ENCODE data around the gene ZNF519.
"Not testable (repeated sequence)": the region's sequence is repeated elsewhere in the genome, so short reads cannot be mapped to it uniquely, and the experiment has no call there.

Gene ZNF519

DNA sequence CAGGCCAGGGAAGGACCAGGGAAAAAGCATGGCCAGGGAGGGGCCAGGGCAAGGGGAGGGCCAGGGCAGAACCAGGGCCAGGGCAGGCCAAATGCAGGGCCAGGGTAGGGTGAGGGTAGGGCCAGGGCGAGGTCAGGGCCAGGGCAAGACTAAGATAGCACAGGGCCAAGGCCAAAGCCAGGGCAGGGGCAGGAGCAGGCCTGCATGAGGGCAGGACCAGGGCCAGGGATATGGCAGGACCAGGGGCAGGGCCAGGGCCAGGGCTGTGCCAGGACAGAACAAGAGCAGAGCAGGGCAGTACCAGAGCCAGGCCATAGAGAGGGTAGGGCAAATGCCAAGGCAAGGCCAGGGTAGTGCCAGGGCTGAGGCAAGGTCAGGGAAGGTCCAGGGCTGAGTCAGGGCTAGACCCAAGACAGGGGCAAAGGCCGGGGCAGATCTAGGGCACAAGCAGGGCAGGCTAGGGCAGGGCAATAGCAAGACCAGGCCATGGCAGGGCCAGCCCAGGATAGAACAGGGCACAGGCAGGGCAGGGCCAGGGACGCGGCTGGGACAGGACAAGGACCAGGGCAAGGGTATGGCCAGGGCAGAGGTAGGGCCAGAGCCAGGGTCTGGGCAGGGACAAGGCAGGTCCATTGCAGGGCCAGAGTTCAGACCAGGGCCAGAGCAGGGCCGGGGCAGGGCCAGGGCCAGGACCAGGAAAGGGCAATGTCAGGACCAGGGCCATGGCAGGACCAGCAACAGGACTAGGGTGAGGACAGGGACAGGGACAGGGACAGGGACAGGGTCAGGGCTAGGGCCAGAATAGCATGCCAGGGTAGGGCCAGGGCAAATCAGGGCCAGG is 39.3 kb upstream of the ZNF519 start:
- not testable (repeated sequence) for H3K36me3 ChIP-seq (ENCODE audit: control insufficient read depth, insufficient read depth, low read length); H3K9me3 ChIP-seq (ENCODE audit: control insufficient read depth, insufficient read depth, low read length); H3K27ac ChIP-seq (ENCODE audit: low read length); H3K4me1 ChIP-seq (ENCODE audit: control insufficient read depth, insufficient read depth, low read length); DNase-seq (ENCODE audit: low read depth, low spot score); H3K4me3 ChIP-seq (ENCODE audit: low read length); H3K27me3 ChIP-seq (ENCODE audit: control insufficient read depth, insufficient read depth, low read length)
- no CpG with 5 or more reads among the region's 5 CpGs for WGBS (ENCODE audit: insufficient coverage, insufficient read length)

DNA sequence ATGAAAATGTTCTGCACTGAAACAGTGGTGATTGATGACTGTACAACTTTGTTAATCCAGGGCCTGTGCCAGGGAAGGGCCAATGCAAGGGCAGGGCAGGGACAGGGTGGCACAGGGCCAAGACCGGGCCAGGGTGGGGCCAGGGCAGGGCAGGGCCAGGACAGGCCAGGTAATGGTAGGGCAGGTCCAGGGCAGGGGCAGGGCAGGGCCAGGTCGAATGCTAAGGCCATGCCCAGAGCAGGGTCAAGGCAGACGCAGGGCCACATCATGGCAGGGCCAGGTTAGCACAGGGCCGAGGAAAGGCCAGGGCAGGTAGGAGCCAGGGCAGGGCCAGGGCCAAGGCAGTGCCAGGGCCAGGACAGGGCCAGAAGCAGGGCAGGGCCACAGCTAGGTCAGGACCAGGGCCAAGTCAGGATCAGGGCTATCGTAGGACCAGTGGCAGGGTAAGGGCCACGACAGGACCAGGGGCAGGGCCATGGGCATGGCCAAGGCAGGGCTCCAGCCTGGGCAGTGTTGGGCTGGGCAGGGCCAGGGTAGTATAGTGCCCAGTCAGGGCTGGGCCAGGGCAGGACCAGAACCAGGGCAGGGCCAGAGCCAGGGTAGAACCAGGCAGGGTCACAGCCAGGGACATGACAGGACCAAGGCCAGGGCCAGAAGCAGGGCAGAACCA is 38.3 kb upstream of the ZNF519 start:
- not testable (repeated sequence) for H3K36me3 ChIP-seq (ENCODE audit: control insufficient read depth, insufficient read depth, low read length); H3K27ac ChIP-seq (ENCODE audit: low read length); H3K27me3 ChIP-seq (ENCODE audit: control insufficient read depth, insufficient read depth, low read length); H3K9me3 ChIP-seq (ENCODE audit: control insufficient read depth, insufficient read depth, low read length); DNase-seq (ENCODE audit: low read depth, low spot score); H3K4me3 ChIP-seq (ENCODE audit: low read length); H3K4me1 ChIP-seq (ENCODE audit: control insufficient read depth, insufficient read depth, low read length)
- no CpG with 5 or more reads among the region's 6 CpGs for WGBS (ENCODE audit: insufficient coverage, insufficient read length)

DNA sequence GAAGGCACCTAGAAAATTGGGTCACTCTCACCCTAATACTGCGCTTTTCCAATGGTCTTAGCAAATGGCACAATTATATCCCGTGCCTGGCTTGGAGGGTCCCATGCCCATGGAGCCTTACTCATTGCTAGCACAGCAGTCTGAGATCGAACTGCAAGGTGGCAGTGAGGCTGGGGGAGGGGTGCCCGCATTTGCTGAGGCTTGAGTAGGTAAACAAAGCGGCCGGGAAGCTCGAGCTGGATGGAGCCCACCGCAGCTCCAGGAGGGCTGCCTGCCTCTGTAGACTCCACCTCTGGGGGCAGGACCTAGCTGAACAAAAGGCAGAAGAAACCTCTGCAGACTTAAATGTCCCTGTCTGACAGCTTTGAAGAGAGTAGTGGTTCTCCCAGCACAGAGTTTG is 30.7 kb upstream of the ZNF519 start:
- not testable (repeated sequence) for H3K4me3 ChIP-seq (ENCODE audit: low read length); H3K27me3 ChIP-seq (ENCODE audit: control insufficient read depth, insufficient read depth, low read length); H3K9me3 ChIP-seq (ENCODE audit: control insufficient read depth, insufficient read depth, low read length); H3K36me3 ChIP-seq (ENCODE audit: control insufficient read depth, insufficient read depth, low read length); H3K4me1 ChIP-seq (ENCODE audit: control insufficient read depth, insufficient read depth, low read length); H3K27ac ChIP-seq (ENCODE audit: low read length); DNase-seq (ENCODE audit: low read depth, low spot score)
- WGBS (ENCODE audit: insufficient coverage, insufficient read length) = no CpG with 5 or more reads among the region's 8 CpGs

DNA sequence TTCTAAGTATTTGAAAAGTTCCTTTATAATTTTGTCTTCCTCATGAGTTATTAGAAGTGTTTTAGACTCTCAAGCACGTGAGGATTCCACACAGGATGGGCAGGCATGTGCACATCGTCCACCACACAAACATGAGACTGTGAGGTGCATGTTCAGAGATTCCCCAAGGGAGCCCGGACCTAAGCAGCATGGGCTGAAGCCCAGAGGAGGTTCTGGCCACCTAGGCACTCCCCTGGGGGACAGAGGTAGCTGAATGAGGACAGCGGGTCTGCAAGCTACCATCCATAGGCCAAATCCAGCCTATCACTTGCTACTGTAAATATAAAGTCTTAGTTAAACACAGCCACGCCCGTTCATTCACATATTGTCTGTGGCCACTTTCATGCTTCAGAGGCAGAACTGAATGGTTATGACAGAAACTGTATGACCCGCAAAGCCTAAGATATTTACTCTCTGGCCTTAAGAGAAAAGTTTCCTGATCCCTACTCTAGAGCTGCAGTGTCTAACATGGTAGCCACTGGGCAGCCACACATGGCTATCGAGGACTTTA is 19.4 kb upstream of the ZNF519 start:
- no CpG with 5 or more reads among the region's 8 CpGs for WGBS (ENCODE audit: insufficient coverage, insufficient read length)
- not testable (repeated sequence) for H3K27me3 ChIP-seq (ENCODE audit: control insufficient read depth, insufficient read depth, low read length); H3K9me3 ChIP-seq (ENCODE audit: control insufficient read depth, insufficient read depth, low read length)

DNA sequence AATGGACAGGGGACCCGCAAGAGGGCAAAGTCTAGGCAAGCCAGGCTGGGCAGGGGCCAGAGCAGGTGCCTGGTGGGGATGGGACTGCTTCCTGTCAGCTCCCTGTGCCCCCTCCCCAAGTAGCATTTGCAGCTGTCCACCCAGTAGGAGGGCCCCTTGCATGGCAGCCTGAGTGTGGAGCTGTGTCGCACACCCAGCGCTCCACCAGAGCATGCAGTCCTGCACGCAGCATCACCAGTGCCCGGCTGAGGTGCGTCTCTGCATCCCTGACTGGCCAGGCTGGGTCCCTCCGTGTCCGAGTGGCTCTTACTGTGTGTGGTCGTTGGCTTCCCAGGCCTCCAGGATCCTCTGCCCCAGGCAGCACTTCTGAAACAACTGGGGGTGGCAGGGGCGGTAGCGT is 18.5 kb upstream of the ZNF519 start:
- H3K27me3 ChIP-seq (ENCODE audit: control insufficient read depth, insufficient read depth, low read length); H3K9me3 ChIP-seq (ENCODE audit: control insufficient read depth, insufficient read depth, low read length); H3K4me1 ChIP-seq (ENCODE audit: control insufficient read depth, insufficient read depth, low read length); H3K36me3 ChIP-seq (ENCODE audit: control insufficient read depth, insufficient read depth, low read length); DNase-seq (ENCODE audit: low read depth, low spot score); H3K27ac ChIP-seq (ENCODE audit: low read length); H3K4me3 ChIP-seq (ENCODE audit: low read length): not testable (repeated sequence)
- no CpG with 5 or more reads among the region's 11 CpGs for WGBS (ENCODE audit: insufficient coverage, insufficient read length)

More for the DNA sequence above, 19.4 kb upstream of the ZNF519 start:
- not testable (repeated sequence) for H3K4me3 ChIP-seq (ENCODE audit: low read length); H3K27ac ChIP-seq (ENCODE audit: low read length); H3K4me1 ChIP-seq (ENCODE audit: control insufficient read depth, insufficient read depth, low read length); DNase-seq (ENCODE audit: low read depth, low spot score); H3K36me3 ChIP-seq (ENCODE audit: control insufficient read depth, insufficient read depth, low read length)

DNA sequence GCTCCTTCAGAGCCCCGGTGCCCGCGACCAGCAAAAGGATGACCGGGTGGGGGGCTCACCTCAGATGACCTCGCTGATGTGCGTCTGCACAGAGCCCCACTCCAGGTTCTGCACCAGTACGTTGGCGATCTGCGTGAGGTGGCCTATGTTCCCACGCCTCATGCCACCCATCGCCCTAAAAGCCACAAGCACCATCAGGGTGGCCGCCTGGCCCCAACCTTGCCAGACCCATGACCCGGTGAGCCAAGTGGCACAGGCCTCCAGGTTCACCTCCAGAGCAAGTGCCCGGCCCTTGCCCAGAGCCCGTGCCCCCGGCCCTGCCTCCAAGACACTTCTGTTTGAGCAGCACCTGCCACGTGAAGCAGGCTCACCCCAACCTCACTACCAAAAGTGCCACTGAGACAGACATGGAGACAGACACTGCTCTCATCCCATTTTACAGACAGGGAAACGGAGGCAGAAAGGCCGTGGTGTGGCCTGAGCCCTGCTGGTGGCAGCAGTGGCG is 17.7 kb upstream of the ZNF519 start:
- H3K4me3 ChIP-seq (ENCODE audit: low read length); DNase-seq (ENCODE audit: low read depth, low spot score); H3K27me3 ChIP-seq (ENCODE audit: control insufficient read depth, insufficient read depth, low read length); H3K36me3 ChIP-seq (ENCODE audit: control insufficient read depth, insufficient read depth, low read length); H3K27ac ChIP-seq (ENCODE audit: low read length); H3K9me3 ChIP-seq (ENCODE audit: control insufficient read depth, insufficient read depth, low read length); H3K4me1 ChIP-seq (ENCODE audit: control insufficient read depth, insufficient read depth, low read length): not testable (repeated sequence)
- WGBS (ENCODE audit: insufficient coverage, insufficient read length) = no CpG with 5 or more reads among the region's 20 CpGs

DNA sequence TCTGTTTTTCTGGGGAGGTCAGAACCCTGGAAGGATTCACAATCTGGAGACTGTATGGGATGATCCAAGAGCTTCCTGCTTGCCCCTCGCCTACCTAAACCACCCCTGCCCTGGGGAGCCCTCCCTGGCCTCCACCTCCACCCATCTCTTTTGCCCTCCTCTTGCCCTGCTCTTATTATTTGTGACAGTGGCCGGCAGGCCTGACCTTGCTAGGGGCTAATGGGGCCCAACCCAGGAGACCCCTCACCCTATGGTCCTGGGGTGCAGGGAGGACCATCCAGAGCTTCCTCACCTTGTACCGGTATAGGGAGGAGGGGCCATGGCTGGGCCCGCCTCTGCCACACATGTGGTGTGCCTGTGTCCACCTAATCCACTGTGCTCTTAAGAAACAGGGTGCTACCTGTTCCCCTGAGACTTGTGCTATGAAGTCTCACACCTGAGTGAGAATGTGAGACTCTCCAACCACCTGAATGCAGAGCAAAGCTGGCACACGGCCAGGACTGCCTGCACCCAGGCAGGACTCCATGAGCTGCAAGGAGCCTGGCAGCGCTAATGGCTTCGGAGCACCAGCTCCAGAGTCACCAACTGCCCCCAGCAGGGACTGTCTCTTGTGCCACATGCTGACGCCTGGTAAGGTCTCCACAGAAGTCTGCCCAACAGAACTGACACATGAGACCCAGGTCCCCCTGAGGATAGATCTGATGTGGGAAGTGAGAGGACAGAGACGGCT is 17.1 kb upstream of the ZNF519 start:
- WGBS (ENCODE audit: insufficient coverage, insufficient read length) = no CpG with 5 or more reads among the region's 9 CpGs
- H3K4me3 ChIP-seq (ENCODE audit: low read length); H3K9me3 ChIP-seq (ENCODE audit: control insufficient read depth, insufficient read depth, low read length); H3K4me1 ChIP-seq (ENCODE audit: control insufficient read depth, insufficient read depth, low read length); H3K36me3 ChIP-seq (ENCODE audit: control insufficient read depth, insufficient read depth, low read length); H3K27ac ChIP-seq (ENCODE audit: low read length); H3K27me3 ChIP-seq (ENCODE audit: control insufficient read depth, insufficient read depth, low read length); DNase-seq (ENCODE audit: low read depth, low spot score): not testable (repeated sequence)

DNA sequence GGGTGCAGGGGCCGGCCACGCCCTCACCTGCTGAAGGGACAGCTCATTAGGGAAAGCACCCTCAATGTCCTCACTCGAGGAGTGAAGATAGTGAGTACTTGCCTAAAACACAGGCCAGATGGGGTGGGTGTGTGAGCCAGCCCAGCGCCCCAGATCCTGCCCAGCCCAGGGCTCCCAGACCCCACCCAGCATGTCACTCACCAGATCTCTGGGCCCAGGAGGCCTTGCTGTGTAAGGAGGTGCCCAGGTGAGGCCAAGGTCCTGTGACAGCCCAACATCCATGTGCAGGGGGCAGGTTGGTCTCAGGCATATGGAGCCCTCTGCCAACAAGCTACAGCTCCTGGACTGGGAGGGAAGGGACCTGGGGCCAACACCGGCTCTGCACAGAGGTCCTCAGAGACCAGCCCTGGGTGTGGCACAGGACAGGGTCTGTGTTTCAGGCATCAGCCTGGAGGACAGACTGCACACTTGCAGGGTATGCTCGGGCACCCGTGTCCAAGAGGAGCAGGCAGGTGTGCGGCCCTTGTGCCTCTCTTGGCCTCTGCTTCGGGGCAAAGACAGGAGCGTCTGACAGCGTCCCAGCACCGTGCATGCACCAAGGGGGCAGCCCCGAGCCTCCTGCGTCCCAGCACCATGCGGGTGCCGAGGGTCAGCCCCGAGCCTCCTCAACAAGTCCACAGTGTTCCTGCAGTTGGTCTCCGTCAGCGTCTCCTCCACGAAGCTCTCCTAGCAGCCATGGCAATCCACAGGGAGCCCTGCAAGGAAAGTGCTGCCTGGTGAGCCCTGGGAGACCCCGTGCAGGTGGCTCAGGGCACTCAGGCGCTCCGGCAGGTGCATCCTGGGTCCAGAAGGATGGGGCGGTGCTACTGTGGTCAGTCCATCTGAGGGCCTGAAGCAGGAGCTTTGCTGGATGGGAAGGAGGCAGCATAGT is 16.0 kb upstream of the ZNF519 start:
- H3K9me3 ChIP-seq (ENCODE audit: control insufficient read depth, insufficient read depth, low read length); DNase-seq (ENCODE audit: low read depth, low spot score); H3K4me3 ChIP-seq (ENCODE audit: low read length); H3K4me1 ChIP-seq (ENCODE audit: control insufficient read depth, insufficient read depth, low read length); H3K27ac ChIP-seq (ENCODE audit: low read length); H3K36me3 ChIP-seq (ENCODE audit: control insufficient read depth, insufficient read depth, low read length); H3K27me3 ChIP-seq (ENCODE audit: control insufficient read depth, insufficient read depth, low read length): not testable (repeated sequence)
- no CpG with 5 or more reads among the region's 24 CpGs for WGBS (ENCODE audit: insufficient coverage, insufficient read length)

DNA sequence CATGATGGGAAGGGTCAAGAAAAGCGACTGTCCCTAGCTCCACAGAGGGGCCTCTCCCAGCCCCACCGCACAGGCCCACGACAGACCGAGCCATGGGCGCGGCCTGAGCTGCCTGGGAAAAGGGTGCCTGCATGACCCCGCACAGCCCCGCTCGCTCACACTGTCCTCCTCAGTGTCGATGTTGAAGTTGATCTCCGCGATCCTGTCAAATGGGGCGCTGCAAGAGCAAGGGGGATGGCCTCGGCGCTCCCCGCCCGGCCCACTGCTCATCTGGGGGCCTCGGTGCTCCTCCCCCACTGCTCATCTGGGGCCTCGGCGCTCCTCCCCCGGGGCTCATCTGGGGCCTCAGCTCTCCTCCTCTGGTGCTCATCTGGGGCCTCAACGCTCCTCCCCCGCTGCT is 14.5 kb upstream of the ZNF519 start:
- H3K36me3 ChIP-seq (ENCODE audit: control insufficient read depth, insufficient read depth, low read length); H3K4me3 ChIP-seq (ENCODE audit: low read length); H3K27me3 ChIP-seq (ENCODE audit: control insufficient read depth, insufficient read depth, low read length); H3K27ac ChIP-seq (ENCODE audit: low read length); H3K4me1 ChIP-seq (ENCODE audit: control insufficient read depth, insufficient read depth, low read length); H3K9me3 ChIP-seq (ENCODE audit: control insufficient read depth, insufficient read depth, low read length); DNase-seq (ENCODE audit: low read depth, low spot score): not testable (repeated sequence)
- no CpG with 5 or more reads among the region's 23 CpGs for WGBS (ENCODE audit: insufficient coverage, insufficient read length)
